NCI-H146 (cell line): ENCODE results near the gene COL23A1.

Experiments used
- DNase-seq: peaks from one replicate; lab custom pipeline; 2025; lab: John Stamatoyannopoulos, UW

The COL23A1 gene

GRCh38 chr5:178531786-178532185 is 58.4 kb downstream of the COL23A1 start:
- DNase-seq = no peak

- no peak for DNase-seq
Observed at GRCh38 chr5:178530526-178530925, 59.7 kb downstream of the COL23A1 start.

- no peak for DNase-seq
Observed at GRCh38 chr5:178529080-178529479, 61.1 kb downstream of the COL23A1 start.

GRCh38 chr5:178527458-178528307 is 62.5 kb downstream of the COL23A1 start:
- no peak for DNase-seq

- DNase-seq = no peak
Observed at GRCh38 chr5:178526773-178527457, 63.3 kb downstream of the COL23A1 start.

GRCh38 chr5:178525906-178526732 is 64.1 kb downstream of the COL23A1 start:
- DNase-seq = no peak

GRCh38 chr5:178524093-178524882 is 65.9 kb downstream of the COL23A1 start:
- DNase-seq = no peak

- no peak for DNase-seq
Observed at GRCh38 chr5:178522361-178522760, 67.8 kb downstream of the COL23A1 start.

- DNase-seq = no peak
Observed at GRCh38 chr5:178520851-178521250, 69.3 kb downstream of the COL23A1 start.

- no peak for DNase-seq
Observed at GRCh38 chr5:178519804-178520203, 70.4 kb downstream of the COL23A1 start.

GRCh38 chr5:178519155-178519554 is 71.0 kb downstream of the COL23A1 start:
- no peak for DNase-seq

- DNase-seq = no peak
Observed at GRCh38 chr5:178516504-178517235, 73.5 kb downstream of the COL23A1 start.

- no peak for DNase-seq
Observed at GRCh38 chr5:178515776-178516503, 74.3 kb downstream of the COL23A1 start.

- DNase-seq = no peak
Observed at GRCh38 chr5:178514851-178515418, 75.3 kb downstream of the COL23A1 start.

GRCh38 chr5:178511172-178511571 is 79.0 kb downstream of the COL23A1 start:
- no peak for DNase-seq

GRCh38 chr5:178509491-178510057 is 80.6 kb downstream of the COL23A1 start:
- no peak for DNase-seq

GRCh38 chr5:178507151-178507932 is 82.9 kb downstream of the COL23A1 start:
- no peak for DNase-seq

GRCh38 chr5:178505639-178506407 is 84.4 kb downstream of the COL23A1 start:
- DNase-seq = no peak
